Stimulated activated CD8-positive, alpha-beta memory T cell treated with anti-CD3 and anti-CD28 coated beads, Interleukin-12 subunit alpha, Interleukin-12 subunit beta, amount 100 ng/mL, for 24 hours (primary cell): ENCODE measurements around the gene IFNGR1.
"Not testable (repeated sequence)": the region's sequence is repeated elsewhere in the genome, so short reads cannot be mapped to it uniquely, and the experiment has no call there.

ENCODE experiments used
- DNase-seq: peaks from one replicate; pipeline ENCODE4 v3.0.0-alpha.2; 2020; ENCODE audit errors: extremely low read depth

Gene IFNGR1

GRCh38 chr6:137213331-137213740, 5.8 kb downstream of the IFNGR1 start:
- DNase-seq = no peak

GRCh38 chr6:137211910-137212309, 7.3 kb downstream of the IFNGR1 start:
- no peak for DNase-seq

DNA sequence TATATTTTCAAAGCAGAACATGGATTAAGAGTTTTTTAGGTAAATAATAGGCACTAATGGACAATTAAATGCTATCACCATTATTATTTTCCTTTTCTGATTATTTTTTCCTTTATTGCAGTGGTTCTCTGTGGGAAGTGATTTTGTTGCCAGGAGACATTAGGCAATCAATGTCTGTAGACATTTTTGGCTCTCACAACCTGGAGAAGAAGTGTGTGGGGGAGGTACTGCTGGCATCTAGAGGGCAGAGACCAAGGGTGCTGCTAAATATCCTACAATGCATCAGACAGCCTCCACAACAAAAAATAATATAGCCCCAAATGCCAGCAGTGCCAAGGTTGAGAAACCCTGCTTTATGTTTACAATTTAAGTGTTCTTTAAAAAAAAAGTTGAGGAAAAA, 8.3 kb downstream of the IFNGR1 start:
- no peak for DNase-seq

DNA sequence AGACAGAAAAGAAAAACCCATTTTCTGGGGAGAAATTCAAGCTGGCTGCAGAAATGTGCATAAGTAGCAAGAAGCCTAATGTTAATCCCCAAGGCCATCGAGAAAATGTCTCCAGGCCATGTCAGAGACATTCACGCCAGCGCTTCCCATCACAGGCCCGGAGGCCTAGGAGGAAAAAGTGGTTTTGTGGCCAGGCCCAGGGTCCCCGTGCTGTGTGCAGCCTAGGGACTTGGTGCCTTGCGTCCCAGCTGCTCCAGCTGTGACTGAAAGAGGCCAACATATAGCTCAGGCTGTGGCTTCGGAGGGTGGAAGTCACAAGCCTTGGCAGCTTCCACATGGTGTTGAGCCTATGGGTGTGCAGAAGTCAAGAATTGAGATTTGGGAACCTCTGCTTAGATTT, 10.9 kb downstream of the IFNGR1 start:
- no peak for DNase-seq

- DNase-seq = not testable (repeated sequence)
These were observed 11.7 kb downstream of the IFNGR1 start for GRCh38 chr6:137207457-137207856.

- DNase-seq = no peak
These were observed 12.6 kb downstream of the IFNGR1 start for GRCh38 chr6:137206577-137206976.

- DNase-seq = no peak
These were observed 15.9 kb downstream of the IFNGR1 start for GRCh38 chr6:137203256-137203655.

DNA sequence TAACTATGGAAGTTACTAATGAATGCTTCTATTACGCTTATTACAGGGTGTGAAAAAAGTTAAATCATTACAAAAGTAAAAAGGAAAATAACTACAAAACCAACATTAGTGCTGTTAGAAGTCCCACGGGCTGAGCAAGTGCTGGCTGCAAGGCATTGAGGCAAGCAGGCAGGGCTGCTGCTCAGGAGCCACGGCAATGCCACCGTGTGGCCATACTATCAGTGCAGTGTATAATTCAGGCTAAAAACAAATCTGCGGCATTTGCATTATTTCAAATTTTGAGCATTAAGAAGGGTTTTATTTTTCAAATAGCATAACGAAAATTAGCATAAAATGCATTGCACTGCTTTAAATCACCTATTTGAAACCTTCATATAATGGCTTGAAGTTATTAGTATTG, 17.1 kb downstream of the IFNGR1 start:
- no peak for DNase-seq

- no peak for DNase-seq
These were observed 18.2 kb downstream of the IFNGR1 start for GRCh38 chr6:137201006-137201405.

GRCh38 chr6:137200288-137200687, 18.9 kb downstream of the IFNGR1 start:
- DNase-seq = no peak

DNA sequence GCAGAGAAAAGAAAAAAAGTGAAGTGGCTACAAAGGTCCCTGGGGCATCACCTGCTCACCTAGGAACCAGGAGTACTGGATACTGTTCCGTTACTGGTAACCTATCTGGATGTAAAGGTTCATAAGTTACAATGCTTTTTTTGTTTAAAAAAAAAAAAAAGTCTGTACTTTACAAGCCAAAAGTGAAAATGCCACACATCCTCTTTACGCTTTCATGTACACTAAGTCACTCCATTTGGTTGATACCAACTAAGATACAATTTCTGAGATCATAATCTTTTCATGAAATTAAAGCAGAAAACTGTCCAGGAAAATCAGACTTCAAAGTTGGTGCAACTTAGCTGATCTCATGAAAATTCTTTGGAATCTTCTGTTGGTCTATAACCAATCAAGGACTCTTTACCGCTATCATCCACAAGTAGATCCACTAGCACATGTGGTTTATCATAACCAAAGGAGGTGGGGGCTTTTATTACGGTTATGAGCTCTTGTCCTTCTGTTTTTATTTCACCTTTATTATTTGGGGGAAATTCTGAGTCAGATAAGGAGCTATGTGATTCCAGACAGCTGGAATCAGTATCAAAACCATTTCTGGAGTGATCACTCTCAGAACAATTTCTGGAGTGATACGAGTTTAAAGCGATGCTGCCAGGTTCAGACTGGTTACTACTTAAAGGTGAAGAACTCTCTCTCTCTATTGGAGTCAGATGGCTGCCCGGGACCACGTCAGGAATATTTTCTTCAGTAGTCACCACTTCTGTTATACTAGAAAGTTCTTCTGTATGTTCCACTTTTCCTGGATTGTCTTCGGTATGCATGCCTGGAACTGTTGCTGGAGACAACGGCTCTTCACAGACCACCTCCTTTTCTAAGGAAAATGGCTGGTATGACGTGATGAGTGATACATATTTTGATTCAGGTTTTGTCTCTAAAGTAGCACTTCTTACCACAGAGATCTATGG, 21.2 kb downstream of the IFNGR1 start:
- no peak for DNase-seq

GRCh38 chr6:137193256-137194070, 25.7 kb downstream of the IFNGR1 start:
- DNase-seq = no peak

- no peak for DNase-seq
These were observed 26.4 kb downstream of the IFNGR1 start for GRCh38 chr6:137192821-137193220.

DNA sequence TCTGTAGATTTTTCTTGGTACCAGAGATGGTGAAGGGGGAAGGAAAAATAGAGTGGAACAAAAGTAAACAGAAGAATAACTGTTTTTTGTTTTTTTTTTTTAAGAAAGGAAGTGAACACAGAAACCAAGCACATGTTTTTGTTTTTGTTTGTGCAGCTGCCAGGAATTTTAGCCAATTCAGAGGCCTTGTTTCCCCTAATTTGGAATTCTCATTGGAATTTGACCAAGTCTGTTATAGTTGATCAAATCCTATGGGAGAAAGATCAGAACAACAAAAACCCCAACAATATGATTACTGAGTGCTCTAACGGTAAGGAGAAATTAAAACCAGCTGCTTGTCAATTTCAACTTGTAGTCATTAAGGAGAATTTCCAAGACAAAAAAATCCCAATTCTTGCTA, 27.5 kb downstream of the IFNGR1 start:
- no peak for DNase-seq

- no peak for DNase-seq
These were observed 27.9 kb downstream of the IFNGR1 start for GRCh38 chr6:137191236-137191635.

- no peak for DNase-seq
These were observed 28.5 kb downstream of the IFNGR1 start for GRCh38 chr6:137190583-137191094.

GRCh38 chr6:137188855-137189254, 30.3 kb downstream of the IFNGR1 start:
- no peak for DNase-seq

GRCh38 chr6:137185290-137185689, 33.9 kb downstream of the IFNGR1 start:
- DNase-seq = no peak

DNA sequence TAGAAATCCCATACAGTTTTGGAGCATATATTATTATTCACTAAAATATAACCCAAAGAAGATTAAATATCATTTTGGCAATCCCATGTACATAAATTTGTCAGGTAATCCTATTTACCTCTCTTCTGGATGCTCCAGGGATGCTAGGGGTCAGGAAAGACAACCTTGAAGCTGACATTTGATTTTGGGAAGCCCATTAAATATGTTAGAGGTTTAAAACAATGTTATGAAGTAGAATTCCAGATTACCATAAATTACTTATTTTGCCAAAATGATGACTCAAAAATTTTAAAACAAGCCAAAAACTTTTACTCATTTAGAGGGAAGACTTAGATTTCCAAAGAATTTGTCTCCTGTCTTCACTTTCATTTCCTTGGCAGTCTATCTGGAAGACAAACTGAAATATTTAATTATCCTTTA, 36.5 kb downstream of the IFNGR1 start:
- DNase-seq = no peak

- DNase-seq = no peak
These were observed 37.1 kb downstream of the IFNGR1 start for GRCh38 chr6:137181891-137182653.

- no peak for DNase-seq
These were observed 41.6 kb downstream of the IFNGR1 start for GRCh38 chr6:137177611-137178010.

DNA sequence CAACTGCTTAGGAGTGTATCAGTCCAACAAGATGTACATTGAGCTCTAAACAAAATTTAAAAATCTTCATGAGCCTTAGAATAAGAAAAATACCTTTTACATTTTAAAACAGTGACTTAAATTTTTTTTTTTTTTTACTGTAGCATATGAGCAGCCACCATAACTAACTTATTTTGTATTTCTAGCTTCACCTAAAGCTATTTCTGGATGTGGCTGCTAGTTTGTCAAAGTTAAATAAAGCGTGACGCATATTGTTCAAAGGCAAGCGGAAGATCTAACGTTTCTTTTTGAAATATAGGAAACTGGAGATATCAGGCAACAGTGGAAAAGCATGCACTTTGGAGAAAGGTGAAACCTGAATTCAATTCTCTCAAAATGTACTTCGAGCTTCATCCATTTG, 42.5 kb downstream of the IFNGR1 start:
- DNase-seq = no peak
